GM13977 (cell line): Measurements from ENCODE around the gene GSS.

Source experiments
- DNase-seq: peaks from one replicate; pipeline ENCODE4 v3.0.0; 2012; ENCODE audit warnings: low spot score
- in situ Hi-C: fragments of 300-500 bp; cut with MboI; formaldehyde crosslinking; loops from one replicate; pipeline ENCODE4 v1.12.0; 2022; ENCODE audit warnings: low sequenced_read_pairs, low pct_unique_long_range_greater_than_20kb, mixed read lengths, inconsistent platforms; ENCODE audit not compliant: unreplicated experiment
- TF ChIP-seq, protein P1 (sequence below): IDR thresholded peaks from 2 replicates; pipeline ENCODE4 v1.5.1; 2012; ENCODE audit warnings: mild to moderate bottlenecking, control low read depth; ENCODE audit not compliant: insufficient read depth; ENCODE audit errors: extremely low read depth, missing control alignments

Gene GSS

DNA sequence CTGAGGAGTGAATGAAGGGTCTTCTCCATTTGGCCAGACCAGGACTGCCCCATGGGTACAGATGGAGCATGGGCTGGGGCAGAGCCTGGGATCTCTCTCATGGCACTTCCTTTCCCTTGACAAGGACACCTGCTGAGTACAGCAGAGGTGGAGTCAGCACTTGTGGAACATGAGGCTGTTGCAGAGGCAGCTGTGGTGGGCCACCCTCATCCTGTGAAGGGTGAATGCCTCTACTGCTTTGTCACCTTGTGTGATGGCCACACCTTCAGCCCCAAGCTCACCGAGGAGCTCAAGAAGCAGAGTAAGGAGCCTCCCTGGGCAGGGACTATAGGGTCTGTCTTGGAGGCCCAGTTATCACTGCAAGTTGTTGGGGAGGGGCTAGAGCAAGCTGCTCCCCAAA is 29.6 kb downstream of the GSS start:
- in situ Hi-C loops: no loop called here
- DNase-seq: no peak
- TF ChIP-seq, protein P1, sequence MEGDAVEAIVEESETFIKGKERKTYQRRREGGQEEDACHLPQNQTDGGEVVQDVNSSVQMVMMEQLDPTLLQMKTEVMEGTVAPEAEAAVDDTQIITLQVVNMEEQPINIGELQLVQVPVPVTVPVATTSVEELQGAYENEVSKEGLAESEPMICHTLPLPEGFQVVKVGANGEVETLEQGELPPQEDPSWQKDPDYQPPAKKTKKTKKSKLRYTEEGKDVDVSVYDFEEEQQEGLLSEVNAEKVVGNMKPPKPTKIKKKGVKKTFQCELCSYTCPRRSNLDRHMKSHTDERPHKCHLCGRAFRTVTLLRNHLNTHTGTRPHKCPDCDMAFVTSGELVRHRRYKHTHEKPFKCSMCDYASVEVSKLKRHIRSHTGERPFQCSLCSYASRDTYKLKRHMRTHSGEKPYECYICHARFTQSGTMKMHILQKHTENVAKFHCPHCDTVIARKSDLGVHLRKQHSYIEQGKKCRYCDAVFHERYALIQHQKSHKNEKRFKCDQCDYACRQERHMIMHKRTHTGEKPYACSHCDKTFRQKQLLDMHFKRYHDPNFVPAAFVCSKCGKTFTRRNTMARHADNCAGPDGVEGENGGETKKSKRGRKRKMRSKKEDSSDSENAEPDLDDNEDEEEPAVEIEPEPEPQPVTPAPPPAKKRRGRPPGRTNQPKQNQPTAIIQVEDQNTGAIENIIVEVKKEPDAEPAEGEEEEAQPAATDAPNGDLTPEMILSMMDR: no peak

DNA sequence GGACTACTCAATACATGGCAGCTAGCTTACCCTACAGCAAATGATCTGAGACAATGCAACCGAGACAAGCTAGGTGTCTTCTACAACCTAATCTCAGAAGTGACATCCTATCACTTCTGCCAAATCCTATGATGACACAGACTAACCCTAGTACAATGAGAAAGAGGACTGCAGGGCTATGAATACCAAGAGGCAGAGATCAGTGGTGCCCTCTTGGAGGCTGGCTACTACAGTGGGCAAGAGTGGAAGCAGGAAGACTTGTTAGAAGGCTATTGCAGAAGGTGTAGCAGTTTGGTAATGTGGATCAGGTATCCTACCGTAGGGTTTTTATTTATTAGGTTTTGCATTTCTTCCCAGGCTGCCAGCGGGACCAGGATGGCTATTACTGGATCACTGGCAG is 30.3 kb downstream of the GSS start:
- TF ChIP-seq, protein P1: no peak
- in situ Hi-C loops: no loop called here

DNA sequence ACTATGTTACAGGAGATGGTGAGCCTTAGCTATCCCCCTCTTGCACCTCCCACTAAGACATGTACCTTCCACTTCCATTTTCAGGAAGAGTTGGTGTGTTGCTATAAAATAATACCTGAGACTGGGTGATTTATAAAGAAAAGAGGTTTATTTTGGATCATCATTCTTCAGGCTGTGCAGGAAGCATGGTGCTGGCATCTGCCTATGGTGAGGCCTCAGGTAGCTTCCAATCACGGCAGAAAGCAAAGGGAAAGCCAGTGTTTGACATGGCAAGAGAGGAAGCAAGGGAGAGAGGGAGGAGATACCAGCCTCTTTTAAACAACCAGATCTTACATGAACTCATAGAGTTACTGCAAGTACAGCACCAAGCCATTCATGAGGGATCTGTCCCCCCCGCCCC is 32.2 kb downstream of the GSS start:
- DNase-seq: no peak
- in situ Hi-C loops: no loop called here
- TF ChIP-seq, protein P1: no peak

More for the DNA sequence above, 30.3 kb downstream of the GSS start:
- no peak for DNase-seq

DNA sequence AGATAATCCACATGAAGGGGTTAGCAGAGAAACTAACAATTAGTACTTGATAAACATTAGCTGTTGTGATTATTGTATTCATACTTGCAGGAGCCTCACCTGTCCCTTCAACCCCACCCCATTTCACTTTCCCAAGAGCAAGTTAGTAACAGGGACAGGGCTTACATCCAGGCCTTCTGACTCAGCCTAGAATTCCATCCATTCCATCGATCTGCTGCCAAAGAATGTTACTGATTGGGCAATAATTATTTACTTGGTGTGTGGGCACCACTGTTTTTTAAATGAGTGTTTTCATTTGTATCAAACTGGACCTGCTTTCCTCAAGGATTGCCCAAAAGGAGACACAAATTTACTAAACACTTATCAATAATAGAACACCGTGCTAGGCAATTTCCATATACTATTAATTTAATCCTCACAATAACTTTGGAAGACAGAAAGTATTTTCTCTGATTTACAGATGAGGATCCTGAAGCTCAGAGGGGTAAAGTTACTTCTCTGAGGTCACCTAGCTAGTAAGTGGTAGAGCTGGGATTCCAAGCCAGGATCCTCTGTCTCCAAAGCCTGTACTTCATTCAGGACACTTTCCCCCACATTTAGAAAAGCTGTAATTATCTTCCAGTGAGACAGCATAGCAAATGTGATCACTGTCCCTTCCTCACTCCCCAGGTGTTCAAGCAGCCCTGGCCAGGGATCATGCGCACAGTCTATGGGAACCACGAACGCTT is 32.8 kb downstream of the GSS start:
- DNase-seq: no peak
- in situ Hi-C loops: no loop called here
- TF ChIP-seq, protein P1: no peak

DNA sequence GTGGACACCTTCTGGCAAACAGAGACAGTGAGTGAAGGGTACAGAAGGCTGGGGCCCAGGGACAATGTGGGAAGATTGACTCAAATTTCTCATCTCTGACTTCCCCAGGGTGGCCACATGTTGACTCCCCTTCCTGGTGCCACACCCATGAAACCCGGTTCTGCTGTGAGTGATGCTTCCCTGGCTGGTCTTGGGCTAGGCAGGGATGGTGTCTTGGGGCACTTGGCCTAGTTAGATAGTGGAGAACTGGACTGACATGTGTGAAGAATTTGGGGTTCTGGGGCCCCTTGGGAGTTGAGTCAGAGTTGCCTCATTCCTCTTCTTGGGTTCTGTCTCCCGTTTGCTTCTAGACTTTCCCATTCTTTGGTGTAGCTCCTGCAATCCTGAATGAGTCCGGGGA is 34.2 kb downstream of the GSS start:
- DNase-seq: no peak
- TF ChIP-seq, protein P1: no peak
- in situ Hi-C loops: no loop called here

DNA sequence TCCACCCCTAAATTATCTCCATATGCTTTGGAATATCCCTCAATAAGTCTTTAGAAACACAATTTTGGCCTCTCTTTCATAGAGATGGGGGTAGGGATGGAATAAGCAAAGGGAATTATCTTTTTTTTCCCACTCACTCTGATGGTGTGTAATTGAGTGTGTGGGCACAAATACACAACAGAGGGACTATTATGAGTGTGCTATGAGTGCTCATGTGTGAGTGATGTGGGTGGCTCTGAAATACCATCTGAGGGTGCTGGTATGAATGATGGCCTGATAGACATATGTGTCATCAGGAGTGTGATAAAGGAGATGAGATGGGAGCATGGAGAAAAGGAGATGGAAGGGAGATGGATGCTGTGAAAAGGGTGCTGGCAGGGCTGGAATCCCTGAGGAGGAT is 35.6 kb downstream of the GSS start:
- DNase-seq: no peak
- TF ChIP-seq, protein P1: no peak

More for the DNA sequence above, 35.6 kb downstream of the GSS start:
- in situ Hi-C loops: no loop called here
